Measurements from ENCODE around the gene PICALM.
A peak's percentile ranks its signal among the peaks of the same experiment; 100 is the strongest.
"Not testable (repeated sequence)": the region's sequence is repeated elsewhere in the genome, so short reads cannot be mapped to it uniquely, and the experiment has no call there.

The PICALM gene, protein sequence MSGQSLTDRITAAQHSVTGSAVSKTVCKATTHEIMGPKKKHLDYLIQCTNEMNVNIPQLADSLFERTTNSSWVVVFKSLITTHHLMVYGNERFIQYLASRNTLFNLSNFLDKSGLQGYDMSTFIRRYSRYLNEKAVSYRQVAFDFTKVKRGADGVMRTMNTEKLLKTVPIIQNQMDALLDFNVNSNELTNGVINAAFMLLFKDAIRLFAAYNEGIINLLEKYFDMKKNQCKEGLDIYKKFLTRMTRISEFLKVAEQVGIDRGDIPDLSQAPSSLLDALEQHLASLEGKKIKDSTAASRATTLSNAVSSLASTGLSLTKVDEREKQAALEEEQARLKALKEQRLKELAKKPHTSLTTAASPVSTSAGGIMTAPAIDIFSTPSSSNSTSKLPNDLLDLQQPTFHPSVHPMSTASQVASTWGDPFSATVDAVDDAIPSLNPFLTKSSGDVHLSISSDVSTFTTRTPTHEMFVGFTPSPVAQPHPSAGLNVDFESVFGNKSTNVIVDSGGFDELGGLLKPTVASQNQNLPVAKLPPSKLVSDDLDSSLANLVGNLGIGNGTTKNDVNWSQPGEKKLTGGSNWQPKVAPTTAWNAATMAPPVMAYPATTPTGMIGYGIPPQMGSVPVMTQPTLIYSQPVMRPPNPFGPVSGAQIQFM

DNA sequence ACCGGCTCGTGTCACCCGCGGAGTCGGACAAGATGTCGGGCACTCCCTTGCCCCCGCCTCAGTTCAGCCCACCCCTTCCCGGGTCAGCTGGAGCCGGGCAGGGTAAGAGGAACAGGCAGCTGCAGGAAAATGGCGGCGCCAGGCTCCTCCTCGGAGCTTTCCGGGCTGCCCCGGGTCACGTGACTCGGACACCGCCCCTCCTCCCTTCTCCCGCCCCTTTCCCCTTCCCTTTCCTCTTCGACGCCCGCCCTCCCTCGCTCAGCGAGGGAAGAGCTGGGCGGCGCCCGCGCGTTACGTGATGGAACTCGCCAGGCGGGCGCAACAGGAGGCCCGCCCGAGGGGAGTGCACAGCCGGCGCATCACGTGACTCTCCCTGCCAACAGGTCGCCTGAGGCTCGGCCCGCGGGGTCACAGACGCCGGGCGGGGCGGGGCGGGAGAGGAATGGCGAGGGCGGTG lies at the start of gene PICALM:
TSS of gene PICALM (minus strand) at position 134 of the 457 bp plus-strand sequence. CDS start 304 bp downstream, outside the sequence.
- DNase-seq (ENCODE audit: low read depth in 2 of 2) = peak; percentile 92 to 96

DNA sequence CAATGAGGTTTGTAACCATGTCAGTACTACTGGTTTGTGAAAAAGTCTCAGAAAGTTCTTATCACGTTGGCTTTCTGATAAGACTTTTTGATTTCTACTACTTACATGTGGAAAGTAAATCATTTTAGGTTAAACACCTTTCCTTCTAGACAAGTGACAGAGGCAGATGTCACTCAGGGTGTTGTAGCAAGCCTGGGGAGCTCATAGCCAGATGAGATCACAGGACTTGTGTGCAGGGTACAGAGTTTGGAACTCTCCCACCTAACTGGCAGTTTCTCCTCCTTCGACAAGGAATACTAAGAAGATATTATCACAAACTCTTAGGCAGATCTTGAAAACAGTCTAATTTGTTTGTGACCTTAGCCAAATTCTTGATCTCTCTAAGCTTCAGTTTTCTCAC lies 49.4 kb upstream of the PICALM start:
- no peak for DNase-seq (ENCODE audit: low read depth in 2 of 2)

DNA sequence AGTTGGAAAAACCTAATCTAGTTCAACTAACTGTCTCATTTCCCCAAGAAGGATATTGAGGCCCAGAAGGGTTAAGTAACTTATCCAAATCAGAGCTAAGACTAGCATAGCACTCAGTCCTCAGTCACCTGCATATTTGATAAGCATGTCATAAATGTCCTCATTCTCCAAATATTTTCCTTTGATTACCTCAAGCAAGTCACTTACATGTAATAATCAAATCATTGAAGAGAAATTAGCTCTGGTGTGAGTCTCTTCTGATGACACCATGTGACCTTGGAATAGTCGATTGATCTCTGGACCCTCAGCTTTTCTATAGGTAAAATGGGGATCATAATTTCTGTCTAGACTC lies 48.8 kb upstream of the PICALM start:
- DNase-seq (ENCODE audit: low read depth in 2 of 2) = no peak

DNA sequence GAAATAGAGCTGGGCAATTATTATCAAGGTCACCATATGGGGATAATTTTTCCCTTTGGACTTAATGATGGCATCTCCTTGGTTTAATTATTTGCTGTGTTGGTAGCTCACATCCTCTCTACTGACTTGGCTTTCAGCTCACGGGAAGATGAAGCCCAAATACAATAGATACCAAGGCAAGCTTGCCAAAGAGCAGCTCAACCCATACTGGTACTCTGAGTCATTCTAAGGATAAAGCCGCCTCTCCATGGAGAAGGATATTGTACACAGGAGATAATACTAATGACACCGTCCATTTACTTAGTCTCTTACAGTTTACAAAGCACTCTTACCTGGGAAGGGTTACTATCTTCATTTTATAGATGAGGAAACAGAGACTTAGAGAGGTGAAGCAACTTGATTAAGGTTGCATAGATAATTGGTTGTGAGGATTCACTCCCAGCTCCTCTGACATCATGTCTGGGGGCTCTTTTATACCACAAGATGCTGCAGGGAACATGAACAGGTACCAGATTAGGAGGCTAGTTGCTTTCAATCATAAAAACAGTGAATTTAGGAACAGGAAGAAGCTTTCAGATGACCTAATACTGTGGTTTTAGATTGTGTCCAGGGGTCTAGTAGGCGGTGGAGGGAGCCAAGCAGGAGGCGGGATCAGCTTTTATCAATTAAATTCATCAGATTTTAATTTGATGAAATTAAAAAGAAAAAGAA lies 48.3 kb upstream of the PICALM start:
- no peak for DNase-seq (ENCODE audit: low read depth in 2 of 2)

DNA sequence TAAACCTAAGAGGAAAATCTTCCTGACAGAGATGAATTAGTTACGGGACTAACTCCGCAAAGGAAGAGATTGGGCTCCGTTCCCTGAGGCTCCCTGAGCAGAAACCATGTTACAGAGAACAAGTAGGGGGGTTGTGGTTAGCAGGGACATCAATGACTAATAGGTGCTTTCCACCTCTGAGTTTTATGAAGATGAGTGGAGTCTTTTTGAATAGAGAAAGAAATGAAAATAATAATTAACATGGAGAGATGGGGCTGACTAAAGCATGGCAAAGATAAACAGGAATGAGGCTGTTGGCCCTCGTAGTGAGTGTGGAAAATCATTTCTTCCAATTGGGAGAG lies 47.5 kb upstream of the PICALM start:
- peak; percentile 6 to 12 for DNase-seq (ENCODE audit: low read depth in 2 of 2)

DNA sequence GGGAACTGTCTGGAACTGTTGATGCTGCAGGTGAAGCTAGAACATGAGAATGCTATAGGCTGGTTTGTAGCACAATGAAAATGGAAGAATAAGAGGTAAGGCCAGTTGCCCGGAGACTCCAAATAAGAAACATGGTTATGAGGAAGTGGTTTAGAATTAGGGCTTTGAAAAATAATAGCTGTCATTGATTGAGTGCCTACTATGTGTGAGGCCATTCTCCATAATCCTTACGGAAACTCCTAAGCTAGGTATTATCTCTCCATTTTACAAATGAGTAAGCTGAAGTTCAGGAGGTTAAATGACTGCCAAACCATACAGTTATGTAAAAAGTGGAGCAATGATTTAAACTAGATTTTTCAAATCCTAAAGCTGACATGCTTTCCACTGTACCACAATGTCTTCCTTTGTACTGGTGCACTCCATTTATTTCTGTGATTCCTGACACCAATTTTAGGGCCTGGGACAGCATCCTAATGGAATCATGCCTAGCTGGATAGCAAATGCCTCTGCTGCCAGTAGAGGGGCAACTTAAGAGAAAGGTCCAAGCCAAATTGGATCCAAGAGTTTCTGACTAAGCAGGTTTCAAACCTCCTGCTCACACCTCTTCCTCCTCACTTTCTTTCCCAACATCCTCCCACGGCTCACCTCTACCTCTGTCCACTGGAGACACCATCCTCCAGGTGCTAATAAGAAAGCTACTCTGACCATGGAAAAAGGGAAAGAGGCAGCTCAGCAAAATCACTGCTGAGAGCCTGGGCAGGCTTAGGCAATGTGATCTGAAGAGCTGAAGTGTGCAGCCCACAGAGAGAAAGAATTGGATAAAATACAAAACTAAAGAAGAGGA lies 46.9 kb upstream of the PICALM start:
- DNase-seq (ENCODE audit: low read depth in 2 of 2) = no peak

DNA sequence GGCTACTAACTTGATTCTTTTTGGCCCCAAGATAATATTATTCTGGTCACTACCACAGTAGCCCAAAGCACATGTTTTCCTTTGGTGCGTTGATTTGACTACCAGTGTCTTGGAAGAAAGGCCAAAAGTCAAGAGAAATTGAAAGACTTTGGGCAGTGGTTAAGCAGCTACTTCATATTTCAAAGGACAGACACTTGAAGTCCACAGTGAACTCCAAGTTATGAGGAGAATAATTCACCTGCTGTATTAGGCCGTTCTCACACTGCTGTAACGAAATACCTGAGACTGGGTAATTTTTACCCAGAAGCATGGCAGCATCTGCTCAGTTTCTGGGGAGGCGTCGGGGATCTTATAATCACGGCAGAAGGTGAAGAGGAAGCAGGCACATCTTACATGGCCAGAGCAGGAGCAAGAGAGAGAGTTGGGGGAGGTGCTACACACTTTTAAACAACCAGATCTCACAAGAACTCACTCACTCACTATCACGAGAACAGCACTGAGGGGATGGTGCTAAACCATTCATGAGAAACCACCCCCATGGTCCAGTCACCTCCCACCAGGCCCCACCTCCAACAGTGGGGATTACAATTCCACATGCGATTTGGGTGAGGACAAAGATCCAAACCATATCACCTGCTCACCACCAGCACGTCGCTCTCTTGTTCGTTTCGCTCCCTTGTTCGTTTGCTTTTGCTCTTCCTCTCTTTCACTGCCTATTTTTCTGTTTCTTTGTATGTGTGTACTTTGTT lies 40.2 kb upstream of the PICALM start:
- no peak for DNase-seq (ENCODE audit: low read depth in 2 of 2)

DNA sequence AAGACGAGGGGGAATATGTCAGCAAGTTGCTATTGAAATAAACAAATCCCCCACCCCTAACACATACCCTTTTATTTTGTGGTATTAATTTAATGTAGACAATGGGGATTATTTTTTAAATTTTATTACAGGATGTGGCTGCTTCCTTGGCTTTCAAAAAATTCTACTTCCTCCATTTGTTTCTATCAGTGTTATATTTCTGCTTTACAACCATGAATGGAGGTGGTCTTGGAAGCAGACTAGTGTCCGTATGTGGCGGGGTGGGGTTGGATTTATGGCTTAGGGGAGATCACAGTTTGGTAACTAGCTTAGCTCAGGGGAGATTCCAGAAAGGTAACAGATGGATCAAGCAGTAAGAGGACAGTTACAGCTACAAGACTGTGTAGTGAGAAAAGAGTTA lies 39.3 kb upstream of the PICALM start:
- no peak for DNase-seq (ENCODE audit: low read depth in 2 of 2)

DNA sequence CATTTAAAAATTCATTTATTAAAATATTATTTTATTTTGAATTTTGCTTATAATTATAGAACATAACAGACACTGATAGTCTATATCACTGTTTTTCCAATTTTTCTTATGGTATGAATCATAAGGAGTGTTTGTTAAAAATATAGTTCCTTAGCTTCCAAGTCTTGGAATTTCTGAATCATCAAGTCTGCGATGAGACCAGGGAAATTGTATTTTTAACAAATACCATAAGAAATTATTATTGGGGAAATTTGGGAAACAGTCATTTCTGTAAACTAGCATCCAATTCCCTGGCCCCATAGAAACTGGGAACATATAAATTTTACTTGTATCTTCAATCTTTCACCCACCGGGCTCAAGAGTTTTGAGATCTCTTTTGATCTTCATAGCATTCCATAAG lies 38.0 kb upstream of the PICALM start:
- DNase-seq (ENCODE audit: low read depth in 2 of 2) = no peak

DNA sequence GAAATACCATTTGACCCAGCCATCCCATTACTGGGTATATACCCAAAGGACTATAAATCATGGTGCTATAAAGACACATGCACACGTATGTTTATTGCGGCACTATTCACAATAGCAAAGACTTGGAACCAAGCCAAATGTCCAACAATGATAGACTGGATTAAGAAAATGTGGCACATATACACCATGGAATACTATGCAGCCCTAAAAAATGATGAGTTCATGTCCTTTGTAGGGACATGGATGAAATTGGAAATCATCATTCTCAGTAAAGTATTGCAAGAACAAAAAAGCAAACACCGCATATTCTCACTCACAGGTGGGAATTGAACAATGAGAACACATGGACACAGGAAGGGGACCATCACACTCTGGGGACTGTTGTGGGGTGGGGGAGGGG lies 37.1 kb upstream of the PICALM start:
- not testable (repeated sequence) for DNase-seq (ENCODE audit: low read depth in 2 of 2)

DNA sequence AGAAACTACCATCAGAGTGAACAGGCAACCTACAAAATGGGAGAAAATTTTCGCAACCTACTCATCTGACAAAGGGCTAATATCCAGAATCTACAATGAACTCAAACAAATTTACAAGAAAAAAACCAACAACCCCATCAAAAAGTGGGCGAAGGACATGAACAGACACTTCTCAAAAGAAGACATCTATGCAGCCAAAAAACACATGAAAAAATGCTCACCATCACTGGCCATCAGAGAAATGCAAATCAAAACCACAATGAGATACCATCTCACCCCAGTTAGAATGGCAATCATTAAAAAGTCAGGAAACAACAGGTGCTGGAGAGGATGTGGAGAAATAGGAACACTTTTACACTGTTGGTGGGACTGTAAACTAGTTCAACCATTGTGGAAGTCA lies 36.7 kb upstream of the PICALM start:
- not testable (repeated sequence) for DNase-seq (ENCODE audit: low read depth in 2 of 2)

DNA sequence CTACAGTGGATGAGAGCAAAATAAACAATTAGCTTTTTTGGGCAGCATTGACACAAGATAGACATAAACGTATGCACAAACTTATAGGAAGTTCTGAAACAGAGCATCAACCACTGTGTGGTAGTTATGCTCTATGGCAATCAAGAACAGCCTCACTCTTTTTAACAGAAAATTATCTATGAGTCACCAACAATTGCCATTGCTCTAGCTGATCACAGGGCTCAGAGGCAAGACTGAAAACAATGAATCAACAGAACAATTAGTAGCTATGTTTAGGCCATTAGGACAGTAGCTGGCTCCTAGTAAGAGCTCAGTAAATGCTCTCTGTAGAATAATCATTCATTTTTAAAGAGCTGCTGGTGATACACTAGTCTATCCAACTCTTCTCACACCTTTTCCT lies 34.9 kb upstream of the PICALM start:
- no peak for DNase-seq (ENCODE audit: low read depth in 2 of 2)

DNA sequence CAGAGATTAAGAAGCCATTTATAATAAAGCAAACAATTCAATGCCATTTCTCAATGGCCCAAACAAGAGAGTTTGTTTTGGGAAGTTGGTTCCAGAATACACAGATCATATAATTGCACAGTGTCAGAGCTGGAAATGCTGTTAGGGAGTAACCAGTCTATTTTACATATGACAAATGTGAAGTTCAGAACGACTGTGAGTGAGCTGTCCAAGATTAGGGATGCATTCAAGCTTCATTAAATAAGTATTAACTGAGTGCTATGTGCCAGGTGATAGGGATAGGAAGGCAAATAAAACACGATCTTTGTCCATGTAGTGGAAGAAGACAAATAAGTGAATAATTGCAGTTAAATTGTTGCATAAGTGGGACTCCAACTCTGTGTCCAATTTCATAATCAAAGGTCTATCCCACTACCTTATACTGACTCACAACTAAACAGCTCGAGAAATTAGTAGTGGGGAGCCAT lies 33.1 kb upstream of the PICALM start:
- no peak for DNase-seq (ENCODE audit: low read depth in 2 of 2)

DNA sequence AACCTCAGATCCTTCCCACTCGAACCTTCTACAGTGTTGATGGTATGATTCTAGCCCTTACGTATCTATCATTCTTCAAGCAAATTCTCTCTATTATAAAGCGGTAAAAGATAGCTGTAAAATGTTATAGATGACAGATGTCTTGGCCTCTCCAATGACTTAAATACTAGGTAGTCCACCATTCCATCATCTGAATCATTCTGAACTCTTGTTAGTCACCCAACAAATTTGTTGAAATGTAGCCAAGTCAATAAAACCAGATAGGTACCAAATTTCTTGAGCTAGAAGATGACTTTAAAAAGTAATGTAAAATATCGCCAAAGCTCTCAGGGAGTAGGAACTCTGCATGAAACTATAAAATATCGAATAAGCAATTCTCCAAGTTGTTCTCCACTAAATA lies 32.6 kb upstream of the PICALM start:
- no peak for DNase-seq (ENCODE audit: low read depth in 2 of 2)

DNA sequence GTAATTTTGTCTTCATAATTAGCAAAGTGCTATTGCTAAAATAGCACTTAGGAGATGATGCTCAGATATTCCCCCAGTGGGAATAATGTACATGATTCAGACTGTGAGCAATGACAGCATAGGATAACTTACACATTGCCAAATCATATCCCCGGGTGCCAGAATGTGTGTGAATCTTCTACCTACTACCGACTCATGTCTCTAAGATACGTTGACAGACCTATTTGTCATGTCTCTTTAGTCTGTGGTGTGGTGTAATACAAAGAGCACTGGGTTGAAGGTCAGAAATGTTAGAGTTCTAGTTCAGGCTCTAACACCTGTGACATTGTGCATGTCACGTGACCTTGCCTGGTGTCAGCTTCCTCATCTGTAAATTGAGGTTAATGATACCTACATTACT lies 31.0 kb upstream of the PICALM start:
- DNase-seq (ENCODE audit: low read depth in 2 of 2) = no peak

DNA sequence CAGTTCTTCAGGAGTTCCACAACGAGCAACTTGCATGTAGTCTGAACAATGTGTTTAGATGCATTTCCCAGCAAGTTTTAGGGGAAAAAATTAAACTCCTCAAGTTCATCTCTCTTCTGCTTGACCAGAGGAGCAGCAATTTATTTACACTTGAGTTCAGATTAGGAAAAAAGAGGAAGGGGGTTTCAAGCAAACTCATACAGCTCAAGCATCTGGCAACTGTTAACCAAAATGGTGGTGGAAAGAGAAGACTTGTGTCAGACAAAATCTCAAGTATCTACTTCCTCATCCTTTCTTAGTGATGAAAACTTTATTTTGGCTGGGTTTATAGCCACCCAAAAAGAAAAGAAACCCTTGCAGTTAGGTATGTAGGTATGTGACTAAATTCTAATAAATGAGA lies 29.1 kb upstream of the PICALM start:
- no peak for DNase-seq (ENCODE audit: low read depth in 2 of 2)

DNA sequence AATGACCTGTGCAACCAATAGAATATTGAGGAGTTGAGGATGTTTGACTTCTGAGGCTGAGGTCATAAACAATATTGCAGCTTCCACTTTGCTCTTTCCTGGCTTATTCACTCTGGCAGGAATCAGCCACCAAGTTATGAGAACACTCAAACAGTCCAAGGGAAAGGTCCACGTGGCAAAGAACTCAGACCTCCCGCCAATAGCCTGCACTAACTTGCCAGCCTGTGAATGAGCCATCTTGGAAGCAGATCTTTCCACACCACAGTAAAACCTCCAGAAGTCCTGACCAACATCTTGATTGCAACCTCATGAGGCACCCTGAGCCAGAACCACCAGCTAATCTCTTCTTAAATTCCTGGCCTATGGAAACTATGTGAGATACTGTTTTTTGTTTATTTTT lies 22.7 kb upstream of the PICALM start:
- DNase-seq (ENCODE audit: low read depth in 2 of 2) = no peak

DNA sequence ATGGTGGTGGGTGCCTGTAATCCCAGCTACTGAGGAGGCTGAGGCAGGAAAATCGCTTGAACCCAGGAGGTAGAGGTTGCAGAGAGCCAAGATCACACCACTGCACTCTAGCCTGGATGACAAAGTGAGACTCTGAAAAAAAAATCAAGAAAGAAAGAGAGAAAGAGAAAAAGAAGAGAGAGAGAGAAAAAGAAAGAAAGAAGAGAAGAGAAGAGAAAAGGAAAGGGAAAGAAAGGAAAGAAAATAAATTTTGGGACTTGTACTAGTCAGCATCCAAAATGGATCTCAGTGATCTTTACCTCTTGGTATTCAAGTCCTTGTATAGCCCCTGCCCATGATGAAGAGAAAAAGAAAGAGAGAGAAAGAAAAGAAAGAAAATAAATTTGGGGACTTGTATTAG lies 22.2 kb upstream of the PICALM start:
- DNase-seq (ENCODE audit: low read depth in 2 of 2) = no peak

DNA sequence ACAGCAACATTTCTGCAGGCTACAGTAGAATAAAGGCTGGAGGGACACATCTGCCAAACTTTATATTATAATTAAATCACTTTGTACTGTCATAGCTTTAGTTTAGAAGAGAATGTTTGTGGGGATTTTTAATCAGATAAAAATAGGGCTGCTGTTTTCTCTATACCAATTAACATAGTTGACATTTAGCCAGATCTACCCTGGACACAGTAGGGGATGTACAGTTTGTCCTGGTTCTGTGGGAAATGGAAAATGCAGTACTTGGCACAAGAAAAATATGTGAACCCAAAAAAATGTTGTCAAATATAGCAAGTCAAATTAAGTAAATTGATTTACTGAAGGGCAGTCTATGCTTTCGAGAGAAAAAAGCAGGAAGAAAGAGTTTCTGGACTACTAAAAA lies 20.8 kb upstream of the PICALM start:
- DNase-seq (ENCODE audit: low read depth in 2 of 2) = no peak

DNA sequence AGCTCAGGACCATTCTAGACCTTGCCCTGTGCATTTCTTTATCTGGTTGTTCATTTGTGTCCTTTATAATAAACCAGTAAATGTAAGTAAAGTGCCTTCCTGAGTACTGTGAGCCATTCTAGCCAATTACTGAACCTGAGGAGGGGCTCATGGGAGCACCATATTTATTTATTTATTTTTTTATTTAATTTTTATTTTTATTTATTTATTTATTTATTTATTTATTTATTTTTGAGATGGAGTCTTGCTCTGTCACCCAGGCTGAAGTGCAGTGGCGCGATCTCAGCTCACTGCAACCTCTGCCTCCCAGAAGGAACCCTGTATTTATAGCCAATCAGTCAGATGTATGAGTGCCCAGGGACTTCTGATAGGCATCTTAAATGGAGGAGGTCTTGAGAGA lies 18.8 kb upstream of the PICALM start:
- not testable (repeated sequence) for DNase-seq (ENCODE audit: low read depth in 2 of 2)

DNA sequence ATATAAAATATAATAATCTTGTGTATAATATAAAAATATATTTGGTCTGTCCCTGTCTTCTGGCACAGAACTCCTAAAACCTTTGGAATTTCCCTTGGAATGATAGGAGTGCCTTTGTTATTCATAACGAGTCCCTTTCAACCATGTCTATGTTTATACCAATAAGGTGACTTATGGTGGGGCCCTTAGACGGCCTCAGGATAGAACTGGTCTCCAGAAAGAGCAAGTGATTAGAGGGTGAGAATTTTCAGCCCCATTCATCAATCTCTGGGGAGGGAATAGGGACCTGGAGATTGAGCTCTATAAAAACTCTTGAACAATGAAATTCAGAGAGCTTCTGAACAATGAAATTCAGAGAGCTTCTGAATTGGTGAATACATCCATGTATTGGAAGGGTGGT lies 18.4 kb upstream of the PICALM start:
- no peak for DNase-seq (ENCODE audit: low read depth in 2 of 2)

Data from stimulated activated CD4-positive, alpha-beta T cell treated with anti-CD3 and anti-CD28 coated beads, Interleukin-1b, Interleukin-23, amount 100 ng/mL, for 4 hours (primary cell).